Measurements from ENCODE around the gene LDAH.

LDAH gene

GRCh38 chr2:20669562-20670314 lies 153.2 kb downstream of the LDAH start:
- in situ Hi-C loops (cut with MboI; ENCODE audit: low sequenced_read_pairs) = loop anchor here (25.0 kb wide), 3 partner anchors 293 to 643 kb away; no protein-coding TSS in a partner anchor

DNA sequence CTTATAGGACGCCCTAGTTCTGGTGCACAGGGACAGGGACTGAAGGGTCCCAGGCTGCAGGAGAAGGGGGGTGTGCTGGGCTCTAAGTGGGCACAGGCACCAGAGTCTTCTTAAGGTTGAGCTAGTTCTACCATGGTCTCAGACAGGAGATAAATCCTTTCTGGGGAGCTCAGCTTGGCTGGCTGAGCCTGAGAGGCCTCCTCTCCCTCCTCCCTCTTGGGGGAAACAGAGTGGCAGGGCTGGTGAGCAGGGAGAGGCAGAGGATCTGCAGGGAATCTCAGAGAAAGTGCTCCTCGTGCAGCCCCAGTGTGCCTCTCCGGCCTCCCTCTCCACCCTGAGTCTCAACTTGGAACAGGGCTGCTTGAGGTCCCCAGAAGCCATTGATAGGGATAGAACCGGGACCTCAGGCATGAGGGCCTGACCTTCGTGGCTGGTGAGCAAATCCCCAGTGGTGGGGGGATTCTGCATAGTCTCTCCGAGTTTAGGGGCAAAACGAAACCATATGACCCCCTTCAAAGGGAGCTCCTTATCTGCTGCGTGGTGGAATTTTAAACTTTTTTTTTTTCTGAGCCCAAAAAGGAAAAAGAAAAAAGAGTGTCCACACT lies 153.9 kb downstream of the LDAH start:
- in situ Hi-C loops (cut with MboI; ENCODE audit: low sequenced_read_pairs) = loop anchor here (25.0 kb wide), 3 partner anchors 293 to 643 kb away; no protein-coding TSS in a partner anchor

GRCh38 chr2:20668451-20668850 lies 154.4 kb downstream of the LDAH start:
- in situ Hi-C loops (cut with MboI; ENCODE audit: low sequenced_read_pairs) = loop anchor here (25.0 kb wide), 3 partner anchors 294 to 644 kb away; no protein-coding TSS in a partner anchor

DNA sequence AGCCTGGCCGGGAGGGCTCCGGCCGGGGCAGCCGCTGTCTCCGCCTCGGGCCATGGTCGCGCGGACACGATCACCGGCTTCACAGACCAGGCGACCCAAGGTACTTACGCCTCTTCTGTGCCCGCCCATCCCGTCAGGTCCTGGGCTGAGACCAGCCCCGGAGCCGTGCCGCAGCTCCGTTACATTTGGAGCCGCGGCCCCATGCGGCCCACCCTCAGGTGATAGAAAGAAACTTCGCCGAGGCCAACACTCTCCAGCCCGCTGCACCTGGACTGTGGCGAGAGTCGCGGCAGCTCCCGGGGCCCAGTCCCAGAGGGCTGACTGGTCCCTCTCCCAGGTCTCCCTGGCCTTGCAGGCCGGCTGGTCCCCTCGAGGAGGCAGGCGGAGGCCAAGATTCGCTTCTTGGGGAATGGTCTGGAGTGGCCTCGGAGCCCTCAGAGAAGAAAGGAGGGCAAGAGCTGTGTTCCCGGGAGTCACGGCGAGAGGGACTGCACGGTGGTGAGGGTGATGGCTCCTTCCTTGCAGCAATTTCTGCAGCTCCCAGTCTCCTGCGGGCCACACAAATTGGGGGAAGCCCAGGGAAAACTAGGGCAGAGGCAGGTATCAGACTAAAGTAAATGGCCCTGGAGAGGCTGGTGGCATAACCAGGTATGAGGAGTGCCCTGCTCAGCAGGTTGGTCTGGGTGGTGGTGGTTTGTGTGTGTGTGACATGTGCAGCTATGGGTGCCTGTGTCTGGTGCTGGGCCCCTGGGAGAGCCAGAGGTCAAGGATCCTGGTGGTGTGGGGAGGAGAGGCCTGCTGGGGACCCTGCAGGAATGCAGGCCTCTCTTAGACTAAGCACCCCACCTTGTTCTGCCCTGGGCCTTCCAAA lies 155.1 kb downstream of the LDAH start:
- in situ Hi-C loops (cut with MboI; ENCODE audit: low sequenced_read_pairs) = loop anchor here (25.0 kb wide), 3 partner anchors 295 to 645 kb away; no protein-coding TSS in a partner anchor

DNA sequence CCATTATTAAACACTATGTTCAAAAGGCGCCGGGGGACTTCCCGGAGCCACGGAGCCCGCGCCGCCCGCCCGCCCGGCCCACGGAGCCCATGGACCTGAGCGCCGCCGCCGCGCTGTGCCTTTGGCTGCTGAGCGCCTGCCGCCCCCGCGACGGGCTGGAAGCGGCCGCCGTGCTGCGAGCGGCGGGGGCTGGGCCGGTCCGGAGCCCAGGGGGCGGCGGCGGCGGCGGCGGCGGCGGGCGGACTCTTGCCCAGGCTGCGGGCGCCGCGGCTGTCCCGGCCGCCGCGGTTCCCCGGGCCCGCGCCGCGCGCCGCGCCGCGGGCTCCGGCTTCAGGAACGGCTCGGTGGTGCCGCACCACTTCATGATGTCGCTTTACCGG lies 155.8 kb downstream of the LDAH start:
- in situ Hi-C loops (cut with MboI; ENCODE audit: low sequenced_read_pairs) = loop anchor here (25.0 kb wide), 3 partner anchors 295 to 645 kb away; no protein-coding TSS in a partner anchor

- in situ Hi-C loops (cut with MboI; ENCODE audit: low sequenced_read_pairs) = loop anchor here (25.0 kb wide), 3 partner anchors 296 to 646 kb away; no protein-coding TSS in a partner anchor
Measured at GRCh38 chr2:20666304-20667150, 156.4 kb downstream of the LDAH start, which contains the start of gene GDF7. TSS of gene GDF7 (plus strand) at chr2:20667144. CDS start at chr2:20667240, 96 bp downstream.

DNA sequence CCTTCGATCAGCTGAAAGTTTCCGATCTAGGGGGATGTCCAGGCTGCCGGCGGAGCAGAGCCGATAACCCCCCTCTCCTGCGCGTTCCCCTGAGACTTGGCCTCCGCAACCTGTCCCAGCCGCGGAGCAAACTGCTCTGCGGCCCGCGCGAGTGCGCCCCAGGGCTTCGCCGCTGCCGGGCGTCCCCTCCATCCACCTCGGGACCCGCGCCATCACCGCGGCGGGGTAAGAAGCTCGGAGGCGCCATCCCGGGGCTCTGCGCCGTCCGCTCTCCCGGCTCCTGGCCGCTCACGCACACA lies 156.9 kb downstream of the LDAH start:
- in situ Hi-C loops (cut with MboI; ENCODE audit: low sequenced_read_pairs) = loop anchor here (25.0 kb wide), 3 partner anchors 296 to 646 kb away; no protein-coding TSS in a partner anchor

DNA sequence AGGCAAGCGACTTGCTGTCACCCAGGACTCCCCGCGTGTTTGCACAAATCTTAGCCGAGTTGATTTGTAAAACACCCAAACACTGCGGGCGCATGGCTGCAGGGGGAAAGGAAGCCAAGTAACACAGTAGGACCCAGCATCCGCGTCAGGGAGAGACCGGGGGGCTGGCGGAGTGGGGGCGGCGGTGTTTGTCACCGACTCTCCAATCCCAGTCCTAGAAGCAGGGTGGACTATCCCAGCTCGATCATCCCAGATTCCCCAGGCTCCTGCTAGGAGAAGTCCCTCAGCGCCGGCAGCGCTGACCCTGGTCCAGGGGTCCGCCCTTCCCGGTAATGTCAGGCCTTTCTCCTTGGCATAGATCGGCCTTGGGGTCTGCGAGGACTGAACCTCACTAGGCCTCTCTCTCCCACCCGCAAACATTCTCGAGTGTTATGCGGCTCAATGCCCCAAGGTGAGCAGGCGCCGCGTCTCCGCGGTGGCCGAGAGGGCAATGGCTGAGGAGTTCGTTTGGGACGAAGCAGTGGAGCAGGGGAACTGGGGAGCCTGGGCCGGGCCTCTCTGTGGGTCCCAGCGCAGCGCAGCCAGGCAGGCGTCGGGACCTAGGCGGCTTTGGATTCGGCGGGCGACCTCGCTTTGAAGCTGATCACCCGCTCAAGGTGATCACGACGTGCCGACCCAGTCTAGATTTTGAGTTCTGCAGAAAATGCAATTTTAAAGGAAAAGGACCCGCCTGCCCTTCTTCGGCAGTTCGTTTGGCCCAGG lies 157.5 kb downstream of the LDAH start:
- in situ Hi-C loops (cut with MboI; ENCODE audit: low sequenced_read_pairs) = loop anchor here (25.0 kb wide), 3 partner anchors 297 to 647 kb away; no protein-coding TSS in a partner anchor

DNA sequence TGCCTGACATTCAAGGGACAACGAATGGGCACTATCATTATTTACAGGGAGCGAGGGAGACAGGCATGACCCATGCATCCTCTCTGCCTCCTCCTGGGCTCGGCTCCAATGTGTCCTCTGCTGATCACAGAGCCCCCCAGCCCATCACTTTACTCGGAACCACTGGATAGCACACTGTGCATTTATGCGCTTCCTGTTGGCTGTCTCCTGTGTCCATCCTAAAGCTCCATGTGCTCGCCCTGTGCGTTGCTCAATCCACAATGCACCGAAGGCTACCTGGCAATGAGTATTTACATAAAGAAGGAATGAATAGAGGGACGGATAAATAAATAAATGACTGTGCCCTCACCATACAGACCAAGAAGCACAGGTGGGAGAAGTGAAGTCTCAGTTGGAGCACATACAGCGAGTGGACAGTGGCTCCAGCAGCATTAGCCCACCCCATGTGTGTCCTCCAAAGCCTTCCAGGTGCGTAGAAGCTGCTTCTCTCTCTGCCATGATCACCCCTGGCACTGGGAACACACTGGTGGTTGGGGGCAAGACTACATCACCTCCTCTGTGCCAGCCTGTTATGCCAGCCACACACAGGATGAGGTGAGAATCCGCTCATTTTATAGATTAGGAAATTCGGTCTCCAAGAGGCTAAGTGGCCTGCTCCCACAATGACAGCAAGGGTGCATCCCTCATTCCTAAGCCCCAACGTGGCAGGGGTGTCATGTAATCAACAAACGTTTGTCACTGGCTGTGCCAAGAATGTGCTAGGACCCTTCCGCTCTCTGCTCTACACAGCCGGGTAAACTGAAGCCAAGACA lies 158.3 kb downstream of the LDAH start:
- in situ Hi-C loops (cut with MboI; ENCODE audit: low sequenced_read_pairs) = loop anchor here (25.0 kb wide), 3 partner anchors 298 to 648 kb away; no protein-coding TSS in a partner anchor

DNA sequence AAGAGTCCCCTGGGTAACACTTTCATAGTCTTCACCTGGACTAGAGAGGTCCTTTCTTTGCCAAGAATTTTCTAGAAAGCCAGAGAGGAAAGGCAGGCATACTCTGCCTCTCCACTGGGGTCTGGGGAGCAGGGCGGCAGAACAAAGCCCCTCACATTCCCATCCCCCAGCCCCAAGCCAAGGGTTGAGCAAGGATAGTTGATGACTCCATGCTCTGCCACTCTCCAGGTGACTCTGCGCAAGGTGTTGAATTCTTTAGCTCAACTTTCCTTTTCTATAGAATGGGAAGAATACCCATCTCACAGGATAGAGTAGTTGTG lies 158.9 kb downstream of the LDAH start:
- in situ Hi-C loops (cut with MboI; ENCODE audit: low sequenced_read_pairs) = loop anchor here (25.0 kb wide), 3 partner anchors 298 to 648 kb away; no protein-coding TSS in a partner anchor

DNA sequence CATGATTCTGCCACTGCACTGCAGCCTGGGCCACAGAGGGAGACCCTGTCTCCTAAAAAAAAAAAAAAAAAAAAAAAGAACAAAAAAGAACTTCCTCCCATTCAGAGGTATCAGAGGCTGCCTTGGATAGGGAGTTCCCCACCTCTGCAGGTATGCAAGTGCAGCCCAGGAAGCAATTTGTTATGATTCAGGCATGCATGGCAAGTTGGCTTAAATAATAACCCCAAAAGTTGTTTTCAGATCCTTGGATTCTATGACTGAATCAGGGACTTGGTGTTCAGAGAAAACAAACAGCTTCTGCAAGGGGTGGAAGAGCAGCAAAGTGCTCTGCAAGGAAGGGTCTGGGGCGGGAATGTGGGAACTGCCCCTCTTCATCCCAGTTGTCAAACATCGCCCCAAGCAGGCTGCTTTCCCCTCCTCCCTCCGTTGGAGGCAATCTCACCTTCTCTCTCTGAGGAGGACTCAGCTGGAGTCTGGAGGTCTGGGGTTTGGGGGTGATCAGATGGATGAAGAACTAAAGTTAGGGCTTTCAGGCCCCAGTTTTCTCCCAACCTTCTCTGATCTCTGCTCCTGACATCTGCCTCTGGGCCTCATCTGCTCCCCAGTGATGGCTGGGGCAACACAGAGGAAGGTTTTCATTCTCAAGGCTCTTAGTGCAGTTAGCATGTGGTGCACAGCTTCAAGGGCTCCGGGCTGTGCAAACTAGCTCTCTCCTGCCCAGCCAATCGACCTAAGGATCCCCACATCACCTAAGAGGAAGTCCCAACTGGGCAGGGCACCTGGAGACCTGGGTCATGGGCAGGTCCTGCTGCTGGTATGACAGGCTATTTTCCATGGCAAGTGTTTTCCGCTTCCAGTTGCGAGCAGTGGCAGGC lies 159.5 kb downstream of the LDAH start:
- in situ Hi-C loops (cut with MboI; ENCODE audit: low sequenced_read_pairs) = loop anchor here (25.0 kb wide), 3 partner anchors 299 to 649 kb away; no protein-coding TSS in a partner anchor

DNA sequence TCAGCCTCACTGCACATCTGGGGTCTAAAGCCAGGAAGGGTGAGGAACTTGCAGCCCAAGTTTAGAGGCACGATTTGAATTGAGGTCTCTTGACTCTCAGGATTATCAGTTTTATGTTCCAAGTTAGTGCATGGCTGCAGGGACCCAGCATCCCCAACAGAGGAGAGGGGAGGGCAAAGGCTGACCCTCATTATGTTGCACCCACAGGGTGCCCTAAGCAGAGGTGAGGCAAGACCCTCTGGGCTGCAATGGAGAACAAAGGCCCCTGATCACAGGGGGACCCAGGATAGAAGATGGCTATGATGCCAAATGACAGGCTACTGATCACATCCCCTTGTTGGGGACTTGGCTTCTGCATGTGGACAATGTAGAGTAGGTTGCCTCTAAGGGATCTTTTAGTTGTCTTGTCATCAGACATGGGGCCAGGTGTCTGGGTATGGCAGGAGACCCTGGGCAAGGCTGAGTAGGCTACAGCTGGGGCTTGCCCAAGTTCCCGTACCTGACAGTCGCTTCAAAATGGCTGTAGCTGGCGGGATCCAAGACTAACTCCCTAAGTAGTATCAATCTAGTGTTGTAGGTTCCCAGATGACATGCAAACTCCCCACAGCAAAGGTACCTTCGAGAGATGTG lies 160.5 kb downstream of the LDAH start:
- in situ Hi-C loops (cut with MboI; ENCODE audit: low sequenced_read_pairs) = loop anchor here (25.0 kb wide), 3 partner anchors 300 to 650 kb away; no protein-coding TSS in a partner anchor

GRCh38 chr2:20661421-20662307 lies 161.2 kb downstream of the LDAH start:
- in situ Hi-C loops (cut with MboI; ENCODE audit: low sequenced_read_pairs) = loop anchor here (25.0 kb wide), 3 partner anchors 301 to 651 kb away; no protein-coding TSS in a partner anchor

- in situ Hi-C loops (cut with MboI; ENCODE audit: low sequenced_read_pairs) = loop anchor here (25.0 kb wide), 3 partner anchors 302 to 652 kb away; no protein-coding TSS in a partner anchor
Measured at GRCh38 chr2:20660506-20661420, 162.1 kb downstream of the LDAH start.

Data from HL-60/S4 (cell line).